Liver (tissue), 3 donors: ENCODE data around the gene CYP11A1.

Experiments
- GABPA ChIP-seq, 2 donors: IDR thresholded peaks in 1 of 2; conservative IDR thresholded peaks in 1 of 2; 2 replicates each; pipeline ENCODE4 v1.6.1; 2016; ENCODE audit warnings: antibody characterized with exemption in 2 of 2, mild to moderate bottlenecking in 1 of 2, moderate library complexity in 1 of 2
- RAD21 ChIP-seq, 2 donors: IDR thresholded peaks; 2 replicates each; pipeline ENCODE4 v1.6.1; 2016; ENCODE audit warnings: antibody characterized with exemption in 2 of 2, mild to moderate bottlenecking in 2 of 2
- TF ChIP-seq, protein P1 (sequence below): IDR thresholded peaks from 2 replicates; pipeline ENCODE4 v1.6.1; 2016; ENCODE audit warnings: antibody characterized with exemption
- TF ChIP-seq, protein P2 (sequence below): IDR thresholded peaks from 2 replicates; pipeline ENCODE4 v1.6.1; 2016; ENCODE audit warnings: antibody characterized with exemption, mild to moderate bottlenecking
- TF ChIP-seq, protein P3 (sequence below): fragments of 150-350 bp; IDR thresholded peaks from 2 replicates; pipeline ENCODE4 v1.5.1; 2017; ENCODE audit warnings: improper control_type of control experiment, low read depth, low read length; ENCODE audit not compliant: missing input control
- donor health status: healthy.
- donor health status: healthy.

DNA sequence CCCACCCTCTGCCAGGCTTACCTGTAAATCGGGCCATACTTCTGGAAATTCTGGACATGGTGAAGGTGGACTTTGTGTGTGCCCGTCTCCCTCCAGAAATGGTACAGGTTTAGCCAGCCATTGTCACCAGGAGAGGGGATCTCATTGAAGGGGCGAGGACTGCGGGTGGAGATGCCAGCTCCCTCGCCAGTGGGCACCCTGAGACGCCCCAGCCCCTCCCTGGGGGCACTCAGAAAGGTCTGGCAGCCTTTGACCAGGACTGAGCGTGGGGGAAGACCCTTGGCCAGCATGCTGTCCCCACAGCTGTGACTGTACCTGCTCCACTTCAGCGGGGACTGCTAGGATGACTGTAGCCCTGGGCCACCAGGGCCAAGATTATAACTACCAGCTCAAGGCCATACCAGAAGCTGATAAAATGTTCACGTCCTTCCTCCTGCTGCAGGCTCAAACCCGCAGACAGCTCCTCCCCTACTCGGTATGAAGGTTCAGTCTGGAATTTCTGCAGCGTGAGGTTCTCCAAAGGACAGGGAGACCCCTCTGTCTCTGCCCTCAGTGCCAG, at the start of gene CYP11A1:
- no peak for TF ChIP-seq RAD21 (IDR thresholded peaks at IDR 0.05)
- TF ChIP-seq, protein P1, sequence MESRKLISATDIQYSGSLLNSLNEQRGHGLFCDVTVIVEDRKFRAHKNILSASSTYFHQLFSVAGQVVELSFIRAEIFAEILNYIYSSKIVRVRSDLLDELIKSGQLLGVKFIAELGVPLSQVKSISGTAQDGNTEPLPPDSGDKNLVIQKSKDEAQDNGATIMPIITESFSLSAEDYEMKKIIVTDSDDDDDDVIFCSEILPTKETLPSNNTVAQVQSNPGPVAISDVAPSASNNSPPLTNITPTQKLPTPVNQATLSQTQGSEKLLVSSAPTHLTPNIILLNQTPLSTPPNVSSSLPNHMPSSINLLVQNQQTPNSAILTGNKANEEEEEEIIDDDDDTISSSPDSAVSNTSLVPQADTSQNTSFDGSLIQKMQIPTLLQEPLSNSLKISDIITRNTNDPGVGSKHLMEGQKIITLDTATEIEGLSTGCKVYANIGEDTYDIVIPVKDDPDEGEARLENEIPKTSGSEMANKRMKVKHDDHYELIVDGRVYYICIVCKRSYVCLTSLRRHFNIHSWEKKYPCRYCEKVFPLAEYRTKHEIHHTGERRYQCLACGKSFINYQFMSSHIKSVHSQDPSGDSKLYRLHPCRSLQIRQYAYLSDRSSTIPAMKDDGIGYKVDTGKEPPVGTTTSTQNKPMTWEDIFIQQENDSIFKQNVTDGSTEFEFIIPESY, result no peak
- TF ChIP-seq, protein P2, sequence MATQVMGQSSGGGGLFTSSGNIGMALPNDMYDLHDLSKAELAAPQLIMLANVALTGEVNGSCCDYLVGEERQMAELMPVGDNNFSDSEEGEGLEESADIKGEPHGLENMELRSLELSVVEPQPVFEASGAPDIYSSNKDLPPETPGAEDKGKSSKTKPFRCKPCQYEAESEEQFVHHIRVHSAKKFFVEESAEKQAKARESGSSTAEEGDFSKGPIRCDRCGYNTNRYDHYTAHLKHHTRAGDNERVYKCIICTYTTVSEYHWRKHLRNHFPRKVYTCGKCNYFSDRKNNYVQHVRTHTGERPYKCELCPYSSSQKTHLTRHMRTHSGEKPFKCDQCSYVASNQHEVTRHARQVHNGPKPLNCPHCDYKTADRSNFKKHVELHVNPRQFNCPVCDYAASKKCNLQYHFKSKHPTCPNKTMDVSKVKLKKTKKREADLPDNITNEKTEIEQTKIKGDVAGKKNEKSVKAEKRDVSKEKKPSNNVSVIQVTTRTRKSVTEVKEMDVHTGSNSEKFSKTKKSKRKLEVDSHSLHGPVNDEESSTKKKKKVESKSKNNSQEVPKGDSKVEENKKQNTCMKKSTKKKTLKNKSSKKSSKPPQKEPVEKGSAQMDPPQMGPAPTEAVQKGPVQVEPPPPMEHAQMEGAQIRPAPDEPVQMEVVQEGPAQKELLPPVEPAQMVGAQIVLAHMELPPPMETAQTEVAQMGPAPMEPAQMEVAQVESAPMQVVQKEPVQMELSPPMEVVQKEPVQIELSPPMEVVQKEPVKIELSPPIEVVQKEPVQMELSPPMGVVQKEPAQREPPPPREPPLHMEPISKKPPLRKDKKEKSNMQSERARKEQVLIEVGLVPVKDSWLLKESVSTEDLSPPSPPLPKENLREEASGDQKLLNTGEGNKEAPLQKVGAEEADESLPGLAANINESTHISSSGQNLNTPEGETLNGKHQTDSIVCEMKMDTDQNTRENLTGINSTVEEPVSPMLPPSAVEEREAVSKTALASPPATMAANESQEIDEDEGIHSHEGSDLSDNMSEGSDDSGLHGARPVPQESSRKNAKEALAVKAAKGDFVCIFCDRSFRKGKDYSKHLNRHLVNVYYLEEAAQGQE, result no peak
- TF ChIP-seq, protein P3, sequence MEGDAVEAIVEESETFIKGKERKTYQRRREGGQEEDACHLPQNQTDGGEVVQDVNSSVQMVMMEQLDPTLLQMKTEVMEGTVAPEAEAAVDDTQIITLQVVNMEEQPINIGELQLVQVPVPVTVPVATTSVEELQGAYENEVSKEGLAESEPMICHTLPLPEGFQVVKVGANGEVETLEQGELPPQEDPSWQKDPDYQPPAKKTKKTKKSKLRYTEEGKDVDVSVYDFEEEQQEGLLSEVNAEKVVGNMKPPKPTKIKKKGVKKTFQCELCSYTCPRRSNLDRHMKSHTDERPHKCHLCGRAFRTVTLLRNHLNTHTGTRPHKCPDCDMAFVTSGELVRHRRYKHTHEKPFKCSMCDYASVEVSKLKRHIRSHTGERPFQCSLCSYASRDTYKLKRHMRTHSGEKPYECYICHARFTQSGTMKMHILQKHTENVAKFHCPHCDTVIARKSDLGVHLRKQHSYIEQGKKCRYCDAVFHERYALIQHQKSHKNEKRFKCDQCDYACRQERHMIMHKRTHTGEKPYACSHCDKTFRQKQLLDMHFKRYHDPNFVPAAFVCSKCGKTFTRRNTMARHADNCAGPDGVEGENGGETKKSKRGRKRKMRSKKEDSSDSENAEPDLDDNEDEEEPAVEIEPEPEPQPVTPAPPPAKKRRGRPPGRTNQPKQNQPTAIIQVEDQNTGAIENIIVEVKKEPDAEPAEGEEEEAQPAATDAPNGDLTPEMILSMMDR, result no peak
- no peak for TF ChIP-seq GABPA (IDR thresholded peaks at IDR 0.05 in 1 of 2, conservative IDR thresholded peaks at IDR 0.05 in 1 of 2)
